ENCODE measurements around the gene TERF2IP. TPM values are rescaled to one million over a fixed set of nuclear protein-coding genes. Genes with fewer than 3 reads are reported as not detected.

TERF2IP gene
- polyA plus RNA-seq, 3 donors: 39.7 to 64.1 (median 47.9) TPM

- H3K27ac Mint-ChIP-seq: no peak overlapping the region
- 100% methylated on average over 4 of the region's 8 CpGs for WGBS (ENCODE audit: insufficient coverage)
Measured at GRCh38 chr16:75632857-75633256, 14.7 kb upstream of the TERF2IP start.

GRCh38 chr16:75635036-75635435 lies 12.5 kb upstream of the TERF2IP start:
- no peaks in the 10 kb centered on the region for H3K27me3 Mint-ChIP-seq (ENCODE audit: low read depth in 3 of 3)
- intact Hi-C loops (cut with micrococcal nuclease): no loop called here

More at GRCh38 chr16:75632857-75633256, 14.7 kb upstream of the TERF2IP start:
- Histone ChIP-seq H3K9me3 (replicated peaks in 1 of 2; ENCODE audit: control insufficient read depth in 1 of 2, insufficient read depth in 1 of 2, low read length in 2 of 2) (no peaks in the 10 kb centered on the region), H3K79me2 (ENCODE audit: insufficient read depth, low read length) (peaks cover 1% of the 10 kb centered on the region), H3K36me3 (replicated peaks in 1 of 2; ENCODE audit: control insufficient read depth in 1 of 2, insufficient read depth in 2 of 2, low read length in 2 of 2) (peaks cover 94 to 100% of the 10 kb centered on the region in 2 donors), H3K27ac (ENCODE audit: low read depth in 1 of 2, low read length in 2 of 2) (no peak overlapping the region), H3K4me1 (ENCODE audit: control insufficient read depth in 1 of 2, insufficient read depth in 2 of 2, low read length in 2 of 2) (no peaks in the 10 kb centered on the region), H3K4me3 (replicated peaks in 1 of 3; ENCODE audit: low read depth in 2 of 3, low read length in 3 of 3) (no peak overlapping the region), H2AFZ (ENCODE audit: insufficient read depth, low read depth, low read length, poor library complexity, severe bottlenecking) (no peak overlapping the region), H3K4me2 (replicated peaks; ENCODE audit: extremely low read depth, low read length, poor library complexity, severe bottlenecking) (no peak overlapping the region), H3K27me3 (ENCODE audit: control insufficient read depth in 2 of 2, insufficient read depth in 2 of 2, low read length in 2 of 2) (no peaks in the 10 kb centered on the region), H4K20me1 (ENCODE audit: insufficient read depth, low read length) (peaks cover 8% of the 10 kb centered on the region), H3K9ac (ENCODE audit: insufficient read depth, low read length, poor library complexity, severe bottlenecking) (no peak overlapping the region)
- H3K27me3 Mint-ChIP-seq (ENCODE audit: low read depth in 3 of 3): no peaks in the 10 kb centered on the region
- peaks cover 93 to 99% of the 10 kb centered on the region in 2 donors for H3K36me3 Mint-ChIP-seq
- intact Hi-C loops (cut with micrococcal nuclease): no loop called here
- H3K4me3 Mint-ChIP-seq: no peak overlapping the region
- no peak for TF ChIP-seq CTCF (IDR thresholded peaks at IDR 0.05)
- no peak for DNase-seq
- H3K4me1 Mint-ChIP-seq: peaks cover 4% of the 10 kb centered on the region
- H3K9me3 Mint-ChIP-seq: no peaks in the 10 kb centered on the region

More at GRCh38 chr16:75635036-75635435, 12.5 kb upstream of the TERF2IP start:
- no peak overlapping the region for H3K4me2 ChIP-seq (replicated peaks; ENCODE audit: extremely low read depth, low read length, poor library complexity, severe bottlenecking)
- peaks cover 8% of the 10 kb centered on the region for H4K20me1 ChIP-seq (ENCODE audit: insufficient read depth, low read length)
- no peak overlapping the region for H3K4me3 Mint-ChIP-seq
- no peaks in the 10 kb centered on the region for H3K9me3 Mint-ChIP-seq
- no peak for TF ChIP-seq CTCF (IDR thresholded peaks at IDR 0.05)
- peaks cover 90 to 100% of the 10 kb centered on the region in 2 donors for H3K36me3 ChIP-seq (replicated peaks in 1 of 2; ENCODE audit: control insufficient read depth in 1 of 2, insufficient read depth in 2 of 2, low read length in 2 of 2)
- no peak overlapping the region for H3K4me3 ChIP-seq (replicated peaks in 1 of 3; ENCODE audit: low read depth in 2 of 3, low read length in 3 of 3)
- peaks cover 7% of the 10 kb centered on the region for H3K79me2 ChIP-seq (ENCODE audit: insufficient read depth, low read length)
- no peak overlapping the region for H3K27ac Mint-ChIP-seq
- H3K27ac ChIP-seq (ENCODE audit: low read depth in 1 of 2, low read length in 2 of 2): peak overlapping the region in 1 of 2 donors; percentile 26
- no peak overlapping the region for H3K9ac ChIP-seq (ENCODE audit: insufficient read depth, low read length, poor library complexity, severe bottlenecking)
- no peaks in the 10 kb centered on the region for H3K4me1 Mint-ChIP-seq
- no peaks in the 10 kb centered on the region for H3K9me3 ChIP-seq (replicated peaks in 1 of 2; ENCODE audit: control insufficient read depth in 1 of 2, insufficient read depth in 1 of 2, low read length in 2 of 2)
- peaks cover 85 to 100% of the 10 kb centered on the region in 2 donors for H3K36me3 Mint-ChIP-seq
- no CpG with 5 or more reads among the region's 3 CpGs for WGBS (ENCODE audit: insufficient coverage)
- DNase-seq: no peak
- H3K27me3 ChIP-seq (ENCODE audit: control insufficient read depth in 2 of 2, insufficient read depth in 2 of 2, low read length in 2 of 2): no peaks in the 10 kb centered on the region
- no peak overlapping the region for H2AFZ ChIP-seq (ENCODE audit: insufficient read depth, low read depth, low read length, poor library complexity, severe bottlenecking)
- no peaks in the 10 kb centered on the region for H3K4me1 ChIP-seq (ENCODE audit: control insufficient read depth in 1 of 2, insufficient read depth in 2 of 2, low read length in 2 of 2)
